ENCODE results near the gene TOP2A.

Gene TOP2A

GRCh38 chr17:40355804-40356758 lies 61.6 kb downstream of the TOP2A start:
- TF ChIP-seq PAX5 (IDR thresholded peaks at IDR 0.05; ENCODE audit: insufficient read depth, low read length, severe bottlenecking) (no peak), SPI1 (IDR thresholded peaks at IDR 0.05; ENCODE audit: low read depth, low read length) (no peak), TAF1 (IDR thresholded peaks at IDR 0.05; ENCODE audit: low read depth, low read length) (no peak), POU2F2 (IDR thresholded peaks at IDR 0.05; ENCODE audit: low read depth, low read length) (no peak), POLR2AphosphoS5 (IDR thresholded peaks at IDR 0.05; ENCODE audit: low read depth, low read length) (no peak), POLR2A (IDR thresholded peaks at IDR 0.05; ENCODE audit: low read depth, low read length) (no peak)
- no peak for DNase-seq (ENCODE audit: insufficient read length, low spot score)
- no peak for FAIRE-seq

- FAIRE-seq: peak; percentile 89
- peak; percentile 91 for DNase-seq (ENCODE audit: insufficient read length, low spot score)
These were observed 62.4 kb downstream of the TOP2A start for GRCh38 chr17:40355123-40355803.

GRCh38 chr17:40354221-40355122 lies 63.2 kb downstream of the TOP2A start:
- FAIRE-seq: peak; percentile 28
- DNase-seq (ENCODE audit: insufficient read length, low spot score): no peak
- TF ChIP-seq PAX5 (IDR thresholded peaks at IDR 0.05; ENCODE audit: insufficient read depth, low read length, severe bottlenecking): no peak
- TF ChIP-seq POLR2A (IDR thresholded peaks at IDR 0.05; ENCODE audit: low read depth, low read length): no peak
- TF ChIP-seq POU2F2 (IDR thresholded peaks at IDR 0.05; ENCODE audit: low read depth, low read length): no peak
- TF ChIP-seq POLR2AphosphoS5 (IDR thresholded peaks at IDR 0.05; ENCODE audit: low read depth, low read length): no peak
- TF ChIP-seq TAF1 (IDR thresholded peaks at IDR 0.05; ENCODE audit: low read depth, low read length): no peak
- no peak for TF ChIP-seq SPI1 (IDR thresholded peaks at IDR 0.05; ENCODE audit: low read depth, low read length)

More at GRCh38 chr17:40355123-40355803, 62.4 kb downstream of the TOP2A start:
- TF ChIP-seq SPI1 (IDR thresholded peaks at IDR 0.05; ENCODE audit: low read depth, low read length): no peak
- TF ChIP-seq POU2F2 (IDR thresholded peaks at IDR 0.05; ENCODE audit: low read depth, low read length): no peak
- no peak for TF ChIP-seq POLR2AphosphoS5 (IDR thresholded peaks at IDR 0.05; ENCODE audit: low read depth, low read length)
- no peak for TF ChIP-seq PAX5 (IDR thresholded peaks at IDR 0.05; ENCODE audit: insufficient read depth, low read length, severe bottlenecking)
- no peak for TF ChIP-seq POLR2A (IDR thresholded peaks at IDR 0.05; ENCODE audit: low read depth, low read length)
- TF ChIP-seq TAF1 (IDR thresholded peaks at IDR 0.05; ENCODE audit: low read depth, low read length): no peak

DNA sequence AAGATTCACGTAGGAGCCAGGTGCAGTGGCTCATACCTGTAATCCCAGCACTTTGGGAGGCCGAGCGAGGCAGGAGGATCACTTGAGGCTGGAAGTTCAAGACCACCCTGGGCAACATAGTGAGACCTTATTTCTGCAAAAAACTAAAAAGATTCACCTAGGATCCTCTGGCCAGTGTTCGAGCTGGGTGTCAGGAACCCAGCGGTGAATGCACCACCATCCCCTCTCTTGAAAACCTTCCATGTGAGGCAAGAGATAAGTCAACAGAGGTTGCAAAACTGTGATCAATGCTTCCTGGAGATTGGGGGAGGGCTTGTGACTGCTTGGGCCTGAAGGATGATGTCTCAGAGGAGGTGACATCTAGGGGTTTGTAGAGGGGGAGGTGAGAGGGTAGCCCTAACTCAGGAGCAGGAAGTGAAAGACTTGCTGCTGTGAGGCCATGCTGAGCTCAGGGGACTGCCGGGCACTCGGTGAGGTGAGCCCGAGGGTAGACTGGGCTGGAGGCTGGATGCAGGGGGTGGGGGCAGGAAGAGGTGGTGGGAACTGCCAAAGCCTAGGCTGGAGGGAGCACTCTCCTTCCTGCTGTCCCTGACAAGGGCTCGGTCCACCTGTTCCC lies 64.8 kb downstream of the TOP2A start:
- FAIRE-seq (peak; percentile 78), DNase-seq (ENCODE audit: insufficient read length, low spot score) (no peak)
- no peak for TF ChIP-seq PAX5 (IDR thresholded peaks at IDR 0.05; ENCODE audit: insufficient read depth, low read length, severe bottlenecking)
- 0 out of 2 replicates have a peak, but pooled peaks have one; percentile 33 for TF ChIP-seq POLR2A (IDR thresholded peaks at IDR 0.05; ENCODE audit: low read depth, low read length)
- TF ChIP-seq POU2F2 (IDR thresholded peaks at IDR 0.05; ENCODE audit: low read depth, low read length): no peak
- no peak for TF ChIP-seq POLR2AphosphoS5 (IDR thresholded peaks at IDR 0.05; ENCODE audit: low read depth, low read length)
- TF ChIP-seq SPI1 (IDR thresholded peaks at IDR 0.05; ENCODE audit: low read depth, low read length): peak; percentile 59
- no peak for TF ChIP-seq TAF1 (IDR thresholded peaks at IDR 0.05; ENCODE audit: low read depth, low read length)

GRCh38 chr17:40352237-40352778 lies 65.4 kb downstream of the TOP2A start:
- FAIRE-seq (no peak), DNase-seq (ENCODE audit: insufficient read length, low spot score) (no peak)
- TF ChIP-seq POLR2A (IDR thresholded peaks at IDR 0.05; ENCODE audit: low read depth, low read length) (no peak), PAX5 (IDR thresholded peaks at IDR 0.05; ENCODE audit: insufficient read depth, low read length, severe bottlenecking) (no peak), POU2F2 (IDR thresholded peaks at IDR 0.05; ENCODE audit: low read depth, low read length) (no peak), POLR2AphosphoS5 (IDR thresholded peaks at IDR 0.05; ENCODE audit: low read depth, low read length) (no peak), SPI1 (IDR thresholded peaks at IDR 0.05; ENCODE audit: low read depth, low read length) (no peak), TAF1 (IDR thresholded peaks at IDR 0.05; ENCODE audit: low read depth, low read length) (no peak)

GRCh38 chr17:40351359-40352236 lies 66.1 kb downstream of the TOP2A start:
- FAIRE-seq (no peak), DNase-seq (ENCODE audit: insufficient read length, low spot score) (no peak)
- TF ChIP-seq TAF1 (IDR thresholded peaks at IDR 0.05; ENCODE audit: low read depth, low read length) (no peak), SPI1 (IDR thresholded peaks at IDR 0.05; ENCODE audit: low read depth, low read length) (no peak), POLR2A (IDR thresholded peaks at IDR 0.05; ENCODE audit: low read depth, low read length) (no peak), POLR2AphosphoS5 (IDR thresholded peaks at IDR 0.05; ENCODE audit: low read depth, low read length) (no peak), PAX5 (IDR thresholded peaks at IDR 0.05; ENCODE audit: insufficient read depth, low read length, severe bottlenecking) (no peak), POU2F2 (IDR thresholded peaks at IDR 0.05; ENCODE audit: low read depth, low read length) (no peak)

GRCh38 chr17:40350689-40351358 lies 66.9 kb downstream of the TOP2A start:
- no peak for TF ChIP-seq POLR2AphosphoS5 (IDR thresholded peaks at IDR 0.05; ENCODE audit: low read depth, low read length)
- TF ChIP-seq SPI1 (IDR thresholded peaks at IDR 0.05; ENCODE audit: low read depth, low read length): no peak
- no peak for TF ChIP-seq TAF1 (IDR thresholded peaks at IDR 0.05; ENCODE audit: low read depth, low read length)
- no peak for TF ChIP-seq PAX5 (IDR thresholded peaks at IDR 0.05; ENCODE audit: insufficient read depth, low read length, severe bottlenecking)
- no peak for TF ChIP-seq POU2F2 (IDR thresholded peaks at IDR 0.05; ENCODE audit: low read depth, low read length)
- no peak for TF ChIP-seq POLR2A (IDR thresholded peaks at IDR 0.05; ENCODE audit: low read depth, low read length)
- DNase-seq (ENCODE audit: insufficient read length, low spot score) (no peak), FAIRE-seq (no peak)
